Astrocyte (in vitro differentiated cells and primary cell): ENCODE measurements around the gene SMARCD3.

Source experiments
- EZH2 ChIP-seq: IDR thresholded peaks from 2 replicates; pipeline ENCODE4 v1.6.1; 2012; ENCODE audit warnings: mild to moderate bottlenecking, low read length, inconsistent platforms; ENCODE audit not compliant: insufficient read depth
- TF ChIP-seq, protein P1 (sequence below): IDR thresholded peaks from 2 replicates; pipeline ENCODE4 v1.5.1; 2011; ENCODE audit warnings: low read depth, mild to moderate bottlenecking, inconsistent platforms, low read length, moderate library complexity; ENCODE audit not compliant: insufficient read depth

DNA sequence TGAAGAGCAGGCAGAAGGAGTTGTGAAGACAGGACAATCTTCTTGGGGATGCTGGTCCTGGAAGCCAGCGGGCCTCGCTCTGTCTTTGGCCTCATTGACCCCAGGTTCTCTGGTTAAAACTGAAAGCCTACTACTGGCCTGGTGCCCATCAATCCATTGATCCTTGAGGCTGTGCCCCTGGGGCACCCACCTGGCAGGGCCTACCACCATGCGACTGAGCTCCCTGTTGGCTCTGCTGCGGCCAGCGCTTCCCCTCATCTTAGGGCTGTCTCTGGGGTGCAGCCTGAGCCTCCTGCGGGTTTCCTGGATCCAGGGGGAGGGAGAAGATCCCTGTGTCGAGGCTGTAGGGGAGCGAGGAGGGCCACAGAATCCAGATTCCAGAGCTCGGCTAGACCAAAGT is 14.7 kb downstream of the SMARCD3 start:
- TF ChIP-seq, protein P1, sequence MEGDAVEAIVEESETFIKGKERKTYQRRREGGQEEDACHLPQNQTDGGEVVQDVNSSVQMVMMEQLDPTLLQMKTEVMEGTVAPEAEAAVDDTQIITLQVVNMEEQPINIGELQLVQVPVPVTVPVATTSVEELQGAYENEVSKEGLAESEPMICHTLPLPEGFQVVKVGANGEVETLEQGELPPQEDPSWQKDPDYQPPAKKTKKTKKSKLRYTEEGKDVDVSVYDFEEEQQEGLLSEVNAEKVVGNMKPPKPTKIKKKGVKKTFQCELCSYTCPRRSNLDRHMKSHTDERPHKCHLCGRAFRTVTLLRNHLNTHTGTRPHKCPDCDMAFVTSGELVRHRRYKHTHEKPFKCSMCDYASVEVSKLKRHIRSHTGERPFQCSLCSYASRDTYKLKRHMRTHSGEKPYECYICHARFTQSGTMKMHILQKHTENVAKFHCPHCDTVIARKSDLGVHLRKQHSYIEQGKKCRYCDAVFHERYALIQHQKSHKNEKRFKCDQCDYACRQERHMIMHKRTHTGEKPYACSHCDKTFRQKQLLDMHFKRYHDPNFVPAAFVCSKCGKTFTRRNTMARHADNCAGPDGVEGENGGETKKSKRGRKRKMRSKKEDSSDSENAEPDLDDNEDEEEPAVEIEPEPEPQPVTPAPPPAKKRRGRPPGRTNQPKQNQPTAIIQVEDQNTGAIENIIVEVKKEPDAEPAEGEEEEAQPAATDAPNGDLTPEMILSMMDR: no peak
- no peak for TF ChIP-seq EZH2
